GM18909 (cell line): ENCODE data around the gene LPIN3.

Source experiments
- ATAC-seq: cut with Tn5 transposase; IDR thresholded peaks from one replicate; pipeline ENCODE4 v1.9.1; 2021; ENCODE audit warnings: mild to moderate bottlenecking; ENCODE audit not compliant: unreplicated experiment, poor library complexity

The LPIN3 gene

DNA sequence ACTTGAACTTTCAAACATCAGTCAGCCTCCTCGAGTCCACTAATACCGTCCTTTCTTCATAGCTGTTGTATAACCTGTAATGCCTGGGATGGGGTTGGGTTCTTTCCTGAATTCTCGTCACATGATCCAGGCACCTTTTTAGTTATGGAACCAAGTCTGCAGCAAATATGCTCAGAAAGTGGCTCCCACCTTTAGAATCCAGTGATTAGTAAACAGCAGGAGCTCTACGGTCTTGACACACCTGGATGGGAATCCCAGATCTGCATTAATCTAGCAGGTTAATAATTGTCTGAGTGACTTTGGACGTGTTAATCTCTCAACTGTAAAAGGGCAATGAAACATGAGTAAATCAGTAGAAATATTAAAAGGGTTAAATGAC, 22.4 kb upstream of the LPIN3 start:
- no peak for ATAC-seq

DNA sequence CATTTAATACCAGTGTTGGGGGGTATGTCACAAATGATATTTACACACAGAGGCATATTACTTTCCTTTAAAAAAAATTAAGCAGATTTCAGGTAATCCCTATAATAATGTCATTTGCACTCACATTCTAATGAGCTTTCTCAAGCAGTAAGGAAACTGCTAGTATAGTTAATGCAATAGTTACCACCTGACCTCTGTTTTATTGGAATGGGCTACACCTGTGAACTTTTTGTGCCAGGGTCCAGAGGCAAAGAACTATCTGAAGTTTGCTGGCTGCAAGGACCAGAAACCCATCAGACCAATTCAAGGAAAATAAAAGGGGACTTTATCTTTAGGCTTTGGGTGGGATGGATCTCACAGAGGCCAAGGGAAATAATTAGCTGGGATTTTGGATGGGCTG, 20.2 kb upstream of the LPIN3 start:
- no peak for ATAC-seq

- no peak for ATAC-seq
Observed at GRCh38 chr20:41320976-41321375, 19.6 kb upstream of the LPIN3 start.

GRCh38 chr20:41327178-41327577, 13.4 kb upstream of the LPIN3 start:
- no peak for ATAC-seq

DNA sequence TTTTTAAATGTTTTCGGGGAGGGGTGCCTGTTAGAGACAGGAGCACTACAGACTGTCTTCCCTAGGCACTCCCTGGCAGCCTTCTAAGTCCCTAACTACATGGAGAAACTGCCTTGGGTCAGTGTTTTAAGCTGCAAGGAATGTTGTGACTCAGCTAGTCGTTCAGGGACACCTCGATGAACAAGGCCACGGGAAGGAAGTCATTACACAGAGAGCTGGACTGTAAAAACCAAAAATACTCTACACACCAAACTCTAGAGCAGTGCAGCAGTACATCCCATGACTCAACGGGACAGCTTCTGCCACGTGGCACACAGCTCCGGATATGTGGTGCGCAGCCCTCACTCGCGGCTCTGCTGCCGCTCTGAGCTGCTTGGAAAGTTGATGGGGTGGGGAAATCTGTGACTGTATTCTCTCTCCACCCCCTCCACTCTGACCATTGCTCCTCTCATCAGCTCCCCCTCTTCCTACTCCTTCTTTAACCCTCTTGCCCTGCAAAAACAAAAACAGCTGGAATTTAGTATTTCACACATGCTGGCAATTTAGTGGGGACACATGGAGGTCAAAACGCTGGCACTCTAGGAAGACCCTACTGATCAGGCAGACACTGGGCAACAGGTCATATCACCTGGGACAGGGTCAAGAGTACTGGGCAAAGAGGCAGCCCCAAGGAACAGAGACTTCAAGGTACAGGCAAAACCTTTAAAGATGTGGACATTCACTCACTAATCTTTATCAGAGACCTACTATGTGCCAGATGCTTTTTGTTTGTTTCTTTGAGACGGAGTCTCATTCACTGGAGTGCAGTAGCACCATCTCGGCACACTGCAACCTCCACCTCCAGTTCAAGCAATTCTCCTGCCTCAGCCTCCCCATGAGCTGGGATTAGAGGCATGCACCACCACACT, 10.9 kb upstream of the LPIN3 start:
- peak; percentile 66 for ATAC-seq

GRCh38 chr20:41330343-41330720, 10.3 kb upstream of the LPIN3 start:
- ATAC-seq, result no peak

DNA sequence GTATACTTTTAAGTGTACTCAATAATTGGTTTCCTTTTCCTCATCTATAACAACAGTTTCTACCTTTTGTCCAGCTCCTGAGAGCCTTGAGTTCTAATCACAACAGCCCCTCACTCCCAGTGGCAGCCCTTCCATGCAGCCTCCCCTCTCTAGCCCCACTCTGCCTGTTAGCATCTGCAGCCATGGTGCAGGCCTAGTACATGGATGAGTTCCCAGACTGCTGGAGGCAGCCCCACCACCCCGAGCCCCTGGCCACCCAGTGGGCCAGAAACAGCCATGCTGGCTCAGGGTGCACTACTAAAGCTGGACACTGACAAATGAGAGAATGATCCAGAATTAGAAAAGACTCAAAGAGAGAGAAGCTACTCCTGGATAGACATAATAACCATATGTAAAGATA, 9.7 kb upstream of the LPIN3 start:
- ATAC-seq, result no peak

DNA sequence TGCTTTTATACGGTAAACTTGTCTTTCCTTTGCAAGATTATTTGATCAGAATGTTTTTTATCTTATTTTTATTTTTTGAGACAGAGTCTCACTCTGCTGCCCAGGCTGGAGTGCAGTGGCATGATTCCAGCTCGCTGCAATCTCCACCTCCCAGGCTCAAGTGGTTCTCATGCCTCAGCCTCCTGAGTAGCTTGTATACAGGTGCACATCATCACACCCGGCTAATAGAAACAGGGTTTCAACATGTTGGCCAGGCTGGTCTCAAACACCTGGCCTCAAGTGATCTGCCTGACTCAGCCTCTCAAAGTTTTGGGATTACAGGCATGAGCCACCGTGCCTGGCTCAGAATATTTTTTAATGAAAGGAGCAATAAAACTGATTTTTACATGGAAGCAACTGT, 8.9 kb upstream of the LPIN3 start:
- no peak for ATAC-seq

- no peak for ATAC-seq
Observed at GRCh38 chr20:41334036-41334435, 6.6 kb upstream of the LPIN3 start.

DNA sequence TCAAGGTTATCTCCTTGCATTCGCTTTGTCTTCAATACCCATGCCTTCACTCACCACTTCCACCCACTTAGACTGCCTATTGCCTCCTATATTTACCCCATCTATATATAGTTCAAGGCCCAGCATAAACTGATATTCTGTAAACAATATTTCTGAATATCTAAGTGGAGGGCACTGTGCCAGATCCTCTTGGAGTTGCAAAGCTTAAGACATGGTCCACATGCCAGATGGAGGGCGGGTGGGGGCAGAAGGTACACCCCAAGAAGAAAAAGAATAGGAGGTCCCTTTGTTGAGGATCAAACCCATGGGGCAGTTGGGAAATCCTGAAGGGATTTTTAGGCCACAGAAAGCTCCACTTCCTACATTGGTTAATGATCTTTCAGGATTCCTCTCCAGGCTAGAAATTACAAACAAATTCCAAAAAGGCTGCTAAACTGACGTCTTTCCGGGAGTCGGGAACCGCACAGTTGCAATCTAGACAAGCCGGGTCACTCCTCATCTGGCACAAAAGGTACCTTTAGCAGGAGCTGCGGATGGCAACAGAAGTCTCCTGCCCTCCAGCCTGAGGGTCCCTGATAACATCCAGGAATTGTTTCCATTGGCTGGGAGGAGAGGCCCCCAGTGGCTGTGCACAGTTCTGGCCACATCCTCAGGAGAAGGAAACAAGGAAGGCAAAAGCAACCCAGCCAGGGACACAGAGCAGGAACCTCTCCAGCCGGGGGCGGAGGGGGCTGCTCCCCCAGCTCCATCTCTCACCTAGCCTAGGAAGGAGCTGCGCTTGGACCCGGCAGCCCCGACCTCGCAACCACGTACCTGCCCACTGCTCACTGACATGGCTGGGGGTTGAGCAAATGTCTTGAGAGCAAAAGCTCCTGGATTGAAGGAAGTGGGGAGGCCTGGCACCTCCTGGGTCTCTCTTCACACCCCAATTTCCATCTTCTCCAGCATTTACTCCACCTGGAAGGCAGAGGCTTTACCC, 5.9 kb upstream of the LPIN3 start:
- no peak for ATAC-seq

DNA sequence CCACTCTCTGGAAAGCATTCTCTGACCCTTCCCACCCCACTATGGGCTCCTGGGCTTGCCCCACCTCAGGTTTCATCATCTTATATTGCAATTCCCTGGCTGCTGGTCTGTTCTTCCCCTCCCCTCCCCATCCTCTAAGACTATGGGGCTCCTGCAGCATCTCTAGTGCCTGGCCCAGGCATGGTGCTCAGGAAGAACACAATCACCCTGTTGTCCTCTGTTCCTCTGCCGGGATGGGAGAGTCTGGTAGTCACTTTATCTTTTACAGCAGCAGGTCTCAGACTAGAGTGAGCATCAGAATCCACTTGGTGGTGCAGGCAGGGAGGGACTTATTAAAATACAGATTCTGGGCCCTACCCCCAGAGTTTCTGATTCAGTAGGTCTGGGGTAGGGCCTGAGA, 5.0 kb upstream of the LPIN3 start:
- ATAC-seq, result no peak

DNA sequence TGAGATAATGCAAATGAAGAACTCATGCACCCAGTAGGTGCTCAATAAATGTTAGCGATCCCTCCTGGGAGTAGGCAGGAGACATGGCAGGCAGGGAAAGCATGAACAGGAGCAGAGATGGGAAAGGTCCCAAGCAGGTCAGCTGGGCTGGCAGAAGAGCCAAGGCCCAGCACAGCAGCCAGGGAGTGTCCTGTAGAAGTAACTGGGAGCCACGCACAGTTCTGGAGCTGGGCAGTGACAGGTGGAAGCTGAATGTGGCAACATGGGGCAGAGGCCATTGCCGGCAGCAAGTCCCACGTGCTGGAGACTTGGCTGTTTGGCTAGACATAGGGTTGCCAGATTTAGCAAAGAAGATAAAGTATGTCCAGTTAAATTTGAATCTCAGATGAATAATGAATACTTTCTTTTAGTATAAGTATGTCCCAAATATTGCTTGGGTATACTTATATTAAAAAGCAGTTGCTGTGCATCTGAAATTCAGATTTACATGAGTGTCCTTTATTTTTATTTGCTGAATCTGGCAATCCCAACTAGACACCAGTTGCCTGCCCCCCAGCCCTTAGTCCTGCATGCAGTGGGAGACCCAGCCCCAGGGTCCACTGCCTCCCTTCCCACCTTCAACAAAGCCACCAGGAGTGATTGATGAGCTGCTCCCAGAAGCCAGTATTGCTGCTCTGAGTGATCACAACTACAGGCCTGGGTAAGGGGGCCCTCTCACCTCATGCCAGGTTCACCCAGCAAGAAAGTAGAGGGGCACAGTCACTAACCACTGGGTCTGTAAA, 3.7 kb upstream of the LPIN3 start:
- no peak for ATAC-seq

DNA sequence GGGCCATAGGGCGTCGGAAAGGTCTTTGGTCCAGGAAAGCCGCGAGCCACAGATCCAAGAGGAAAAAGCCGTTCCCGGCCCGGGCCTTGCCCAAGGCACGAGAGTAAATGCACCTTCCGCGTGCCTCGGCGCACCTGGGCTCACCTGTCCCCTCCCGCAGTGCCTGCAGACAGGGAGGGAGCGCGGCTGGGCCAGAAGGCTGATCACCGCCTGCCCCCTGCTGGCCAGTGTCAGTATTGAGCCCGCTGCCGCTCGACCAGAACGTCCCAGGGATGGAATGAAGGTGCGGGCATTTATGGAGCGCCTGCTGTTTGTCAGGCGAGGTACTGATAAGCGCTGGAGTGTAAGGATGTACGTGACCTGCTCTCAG, 679 bp upstream of the LPIN3 start:
- peak; percentile 81 for ATAC-seq

DNA sequence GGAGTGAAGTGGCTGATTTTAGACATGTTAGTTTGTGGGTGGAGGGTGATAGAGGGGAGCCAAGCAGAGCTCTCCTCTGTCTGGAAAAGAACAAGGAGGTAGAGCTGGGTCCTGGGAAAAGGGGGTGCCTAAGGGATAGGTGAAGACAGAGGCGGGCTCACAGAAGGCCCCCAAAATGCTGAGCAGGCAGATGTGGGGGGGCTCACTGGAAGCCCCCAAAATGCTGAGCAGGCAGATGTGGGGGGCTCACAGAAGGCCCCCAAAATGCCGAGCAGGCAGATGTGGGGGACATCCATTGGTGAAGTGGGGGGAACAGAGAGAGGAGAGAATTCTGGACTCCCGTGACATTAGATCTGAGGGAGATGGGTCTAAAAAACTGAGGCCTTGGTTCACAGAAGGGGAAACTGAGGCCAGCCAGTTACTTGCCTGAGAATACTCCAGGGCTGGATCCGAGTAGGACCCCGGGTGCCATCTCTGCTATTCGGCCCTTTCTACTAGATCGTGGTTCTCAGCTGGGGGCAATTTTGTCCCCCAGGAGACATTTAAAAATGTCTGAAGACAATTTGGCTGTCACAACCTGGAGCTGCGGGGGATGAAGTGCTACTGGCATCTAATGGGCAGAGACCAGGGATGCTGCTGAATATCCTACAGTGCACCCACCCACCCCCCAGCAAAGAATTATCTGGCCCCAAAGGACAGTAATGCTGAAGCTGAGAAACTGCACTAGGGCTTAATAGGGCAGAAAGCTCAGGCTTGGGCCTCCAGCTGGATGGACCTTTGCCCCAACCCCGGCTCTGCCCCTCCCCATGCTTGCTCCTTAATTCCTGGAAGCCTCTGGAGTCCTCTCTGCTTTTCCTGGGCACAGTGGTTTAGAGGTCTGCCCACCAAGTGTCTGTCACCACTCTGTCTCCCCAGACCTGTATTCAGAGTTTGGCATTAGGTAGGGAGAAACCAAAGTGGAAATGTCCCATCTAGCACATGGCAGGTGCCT, 2.1 kb downstream of the LPIN3 start:
- no peak for ATAC-seq

DNA sequence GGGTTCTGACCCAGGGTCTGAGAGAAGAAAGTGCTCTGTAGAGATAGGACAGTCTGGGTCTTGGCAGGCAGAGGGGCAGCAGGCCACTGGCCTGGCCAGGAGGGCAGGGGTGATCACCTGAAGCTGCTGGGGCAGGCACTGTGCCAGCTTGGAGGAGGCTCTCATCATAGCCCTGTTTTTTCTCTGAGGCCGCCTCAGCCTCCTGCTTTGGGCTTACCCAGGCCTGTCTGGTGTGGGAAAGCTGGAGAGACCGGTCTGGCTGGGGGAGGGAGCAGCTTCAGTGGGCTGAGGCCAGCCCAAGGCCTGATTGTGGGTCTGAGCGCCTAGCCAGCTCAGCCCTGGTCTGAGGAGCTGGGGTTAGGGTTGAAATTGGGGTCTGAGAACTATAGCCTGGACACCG, 3.9 kb downstream of the LPIN3 start:
- ATAC-seq, result no peak

DNA sequence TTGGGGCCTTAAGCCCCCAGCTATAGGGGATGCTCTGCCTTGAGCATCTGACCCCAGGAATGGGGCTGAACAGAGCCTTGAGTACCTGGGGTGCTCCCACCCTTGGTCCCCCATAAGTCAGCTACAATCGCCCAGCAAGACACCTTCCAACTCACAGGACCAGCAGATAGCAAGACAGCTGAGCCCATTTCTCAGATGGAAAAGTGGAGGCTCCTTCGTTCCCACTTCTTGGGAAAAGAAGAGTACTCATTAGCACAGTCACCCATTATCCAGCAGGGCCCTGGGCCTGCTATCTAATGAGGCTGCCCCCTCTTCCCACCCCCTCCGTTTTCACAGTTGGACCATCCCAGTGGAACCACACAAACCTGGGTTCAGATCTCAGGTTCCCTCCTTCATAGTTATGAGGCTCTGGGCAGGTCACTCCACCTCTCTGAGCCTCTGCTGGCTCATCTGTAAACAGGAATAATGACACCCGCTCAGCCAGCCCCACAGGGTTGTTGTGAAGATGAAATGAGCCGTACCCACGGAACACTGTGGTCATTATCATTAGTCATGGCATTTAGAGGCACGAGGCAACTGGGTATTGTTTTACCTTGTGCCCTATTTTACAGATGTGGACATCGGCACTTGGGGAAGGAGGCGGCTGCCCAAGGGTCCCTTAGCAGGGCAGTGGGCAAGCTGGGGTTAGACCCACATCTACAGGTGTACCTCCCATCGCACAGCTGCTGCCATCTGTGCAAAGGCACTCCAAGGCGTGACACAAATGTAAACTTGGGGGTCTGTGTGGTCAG, 4.5 kb downstream of the LPIN3 start:
- no peak for ATAC-seq

- ATAC-seq, result no peak
Observed at GRCh38 chr20:41345729-41346067, 5.1 kb downstream of the LPIN3 start.

DNA sequence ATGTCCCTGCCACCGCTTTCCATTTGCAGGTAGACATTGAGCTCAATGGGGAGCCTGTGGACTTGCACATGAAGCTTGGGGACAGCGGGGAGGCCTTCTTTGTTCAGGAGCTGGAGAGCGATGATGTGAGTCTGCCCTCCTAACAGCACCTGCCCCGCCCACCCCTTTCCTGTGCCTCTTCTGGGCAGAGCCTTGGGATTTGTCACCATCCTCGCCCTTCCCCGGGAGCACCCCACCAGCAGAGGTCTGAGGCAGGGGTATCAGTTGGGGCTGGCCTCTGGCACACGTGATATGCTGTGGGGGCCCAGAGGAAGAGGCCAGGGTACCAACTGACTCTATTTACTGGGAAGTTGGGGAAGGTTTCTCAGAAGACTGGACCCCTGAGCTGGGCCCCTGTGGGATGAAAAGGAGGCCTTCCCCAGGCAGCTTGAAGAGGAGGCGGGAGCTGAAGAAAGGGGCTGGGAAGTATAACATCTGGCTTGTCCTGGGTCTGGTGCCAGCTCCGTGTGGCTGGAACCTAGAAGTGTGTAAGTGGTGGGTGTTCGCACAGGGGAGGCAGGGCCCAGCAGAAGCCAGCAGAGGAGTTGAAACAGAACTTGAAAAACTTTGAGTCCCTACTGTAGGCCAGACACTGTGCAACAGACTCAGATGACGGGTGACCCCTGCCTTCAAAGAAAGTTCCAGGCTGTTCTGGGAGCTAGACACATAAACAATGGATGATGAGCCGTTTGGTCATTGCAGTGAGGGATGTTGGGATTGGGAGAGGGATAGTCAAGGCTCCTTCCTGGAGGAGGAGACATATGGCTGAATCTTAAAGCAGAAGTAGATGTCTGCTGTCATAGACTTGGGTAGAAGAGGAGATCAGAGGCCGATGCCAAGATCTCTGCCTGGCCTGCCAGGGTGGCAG, 7.2 kb downstream of the LPIN3 start:
- ATAC-seq, result no peak
